Measurements from ENCODE around the gene RAD1.

RAD1 gene, protein sequence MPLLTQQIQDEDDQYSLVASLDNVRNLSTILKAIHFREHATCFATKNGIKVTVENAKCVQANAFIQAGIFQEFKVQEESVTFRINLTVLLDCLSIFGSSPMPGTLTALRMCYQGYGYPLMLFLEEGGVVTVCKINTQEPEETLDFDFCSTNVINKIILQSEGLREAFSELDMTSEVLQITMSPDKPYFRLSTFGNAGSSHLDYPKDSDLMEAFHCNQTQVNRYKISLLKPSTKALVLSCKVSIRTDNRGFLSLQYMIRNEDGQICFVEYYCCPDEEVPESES

DNA sequence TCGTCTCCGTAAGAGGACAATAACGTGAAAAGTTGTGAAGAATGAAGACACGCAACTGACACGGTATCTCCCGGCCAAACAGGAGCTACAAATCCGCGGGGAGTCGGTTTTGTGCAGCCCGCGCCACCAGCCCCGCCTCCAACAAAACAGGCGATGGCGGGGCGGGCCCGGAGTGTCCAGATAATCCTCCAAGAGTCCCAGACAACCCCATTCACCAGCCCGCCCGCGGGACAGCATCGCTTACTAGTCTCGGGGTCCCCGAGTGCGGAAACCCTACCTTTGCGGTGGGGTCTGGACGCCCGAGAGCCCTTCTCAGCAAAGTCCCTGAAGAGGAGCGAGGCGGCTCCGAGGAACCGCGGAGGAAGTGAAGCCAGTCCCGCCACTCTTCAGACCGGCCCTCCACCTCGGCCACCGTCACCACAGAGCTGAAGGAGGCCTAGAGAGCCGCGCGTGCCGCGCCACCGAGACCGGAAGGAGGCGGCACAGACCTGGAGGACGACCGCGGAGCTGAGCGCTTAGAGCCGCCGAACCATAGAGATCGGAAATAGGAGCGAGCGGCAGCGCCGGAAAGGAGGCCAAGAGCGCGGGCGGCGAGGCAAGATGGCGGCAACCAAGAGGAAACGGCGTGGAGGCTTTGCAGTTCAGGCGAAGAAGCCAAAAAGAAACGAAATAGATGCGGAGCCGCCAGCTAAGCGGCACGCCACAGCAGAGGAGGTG is at the start of gene RAD1, which contains the start of gene BRIX1:
TSS of gene RAD1 (minus strand) at position 366 of the 717 bp plus-strand sequence. CDS start 612 bp downstream, outside the sequence.
TSS of gene BRIX1 (plus strand) at position 573 of the 717 bp plus-strand sequence. CDS start at position 601, 28 bp downstream.
- in situ Hi-C loops (cut with MboI; ENCODE audit: low pct_unique_long_range_greater_than_20kb, low sequenced_read_pairs, unreplicated experiment) = no loop called here
- peak; percentile 87 for DNase-seq (ENCODE audit: low spot score)
- TF ChIP-seq, protein P1, sequence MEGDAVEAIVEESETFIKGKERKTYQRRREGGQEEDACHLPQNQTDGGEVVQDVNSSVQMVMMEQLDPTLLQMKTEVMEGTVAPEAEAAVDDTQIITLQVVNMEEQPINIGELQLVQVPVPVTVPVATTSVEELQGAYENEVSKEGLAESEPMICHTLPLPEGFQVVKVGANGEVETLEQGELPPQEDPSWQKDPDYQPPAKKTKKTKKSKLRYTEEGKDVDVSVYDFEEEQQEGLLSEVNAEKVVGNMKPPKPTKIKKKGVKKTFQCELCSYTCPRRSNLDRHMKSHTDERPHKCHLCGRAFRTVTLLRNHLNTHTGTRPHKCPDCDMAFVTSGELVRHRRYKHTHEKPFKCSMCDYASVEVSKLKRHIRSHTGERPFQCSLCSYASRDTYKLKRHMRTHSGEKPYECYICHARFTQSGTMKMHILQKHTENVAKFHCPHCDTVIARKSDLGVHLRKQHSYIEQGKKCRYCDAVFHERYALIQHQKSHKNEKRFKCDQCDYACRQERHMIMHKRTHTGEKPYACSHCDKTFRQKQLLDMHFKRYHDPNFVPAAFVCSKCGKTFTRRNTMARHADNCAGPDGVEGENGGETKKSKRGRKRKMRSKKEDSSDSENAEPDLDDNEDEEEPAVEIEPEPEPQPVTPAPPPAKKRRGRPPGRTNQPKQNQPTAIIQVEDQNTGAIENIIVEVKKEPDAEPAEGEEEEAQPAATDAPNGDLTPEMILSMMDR (IDR thresholded peaks at IDR 0.05; ENCODE audit: extremely low read depth, insufficient read depth, missing control alignments) = peak; percentile 35

DNA sequence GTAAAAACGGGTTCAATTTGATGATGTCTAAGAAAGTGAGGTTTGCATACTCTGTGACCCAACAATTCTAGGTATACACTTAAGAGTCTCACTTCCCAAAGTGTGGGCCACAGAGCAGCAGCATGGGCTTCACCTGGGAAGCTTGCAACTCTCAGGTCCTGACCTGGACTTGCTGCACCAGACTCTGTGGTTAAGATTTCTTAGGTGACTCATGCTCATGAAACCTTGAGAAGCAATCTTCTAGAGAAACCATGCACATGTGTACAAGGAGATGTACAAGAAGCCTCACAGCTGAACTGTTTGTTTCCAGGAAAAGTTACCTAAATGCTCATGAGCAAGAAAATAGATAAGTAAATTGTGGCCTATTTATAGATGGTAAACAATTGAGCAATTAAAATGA is 44.0 kb upstream of the RAD1 start:
- in situ Hi-C loops (cut with MboI; ENCODE audit: low pct_unique_long_range_greater_than_20kb, low sequenced_read_pairs, unreplicated experiment) = loop anchor here (10.0 kb wide), 1 partner anchor 45 kb away; no protein-coding TSS in a partner anchor
- TF ChIP-seq, protein P1 (IDR thresholded peaks at IDR 0.05; ENCODE audit: extremely low read depth, insufficient read depth, missing control alignments) = no peak
- peak; percentile 61 for DNase-seq (ENCODE audit: low spot score)

DNA sequence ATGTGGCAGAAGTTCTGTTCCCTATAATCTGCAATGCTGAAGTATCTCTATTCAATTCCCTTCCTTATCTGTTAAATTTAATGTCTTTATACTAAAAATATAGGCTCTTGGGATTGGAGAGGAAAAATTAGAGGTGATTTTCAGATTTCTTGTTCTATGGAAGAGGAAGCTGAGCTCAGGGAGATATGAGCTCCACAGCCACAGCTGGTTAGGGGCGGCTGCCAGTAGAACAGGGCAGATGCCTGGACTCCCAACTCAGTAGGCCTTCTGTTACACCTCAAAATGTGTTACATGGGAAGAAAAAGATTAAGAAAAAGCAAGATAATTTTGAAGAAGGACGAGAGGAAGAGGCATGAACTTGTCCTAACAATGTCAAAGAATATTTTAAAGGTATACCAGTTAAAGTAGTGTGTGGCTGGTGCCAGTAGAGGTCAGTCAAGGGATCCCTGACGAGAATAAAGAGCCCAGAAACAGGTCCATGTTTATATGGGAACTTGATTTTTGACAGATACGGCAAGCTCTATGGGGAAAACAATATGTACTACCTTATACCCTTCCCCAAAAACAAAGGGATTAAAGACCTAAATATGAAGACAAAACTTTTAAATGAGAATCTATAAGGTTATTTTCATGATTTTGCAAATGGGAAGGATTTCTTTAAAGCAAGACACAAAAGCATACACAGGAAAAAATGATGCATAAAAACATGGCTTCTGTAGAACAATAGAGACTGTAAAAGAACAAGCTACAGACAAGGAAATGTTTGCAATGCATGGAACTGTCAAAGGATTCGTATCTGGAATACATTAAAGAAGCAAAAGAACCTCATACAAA is 42.8 kb upstream of the RAD1 start:
- peak; percentile 54 for DNase-seq (ENCODE audit: low spot score)
- TF ChIP-seq, protein P1 (IDR thresholded peaks at IDR 0.05; ENCODE audit: extremely low read depth, insufficient read depth, missing control alignments) = peak; percentile 61
- in situ Hi-C loops (cut with MboI; ENCODE audit: low pct_unique_long_range_greater_than_20kb, low sequenced_read_pairs, unreplicated experiment) = loop anchor here (10.0 kb wide), 1 partner anchor 47 kb away; no protein-coding TSS in a partner anchor

DNA sequence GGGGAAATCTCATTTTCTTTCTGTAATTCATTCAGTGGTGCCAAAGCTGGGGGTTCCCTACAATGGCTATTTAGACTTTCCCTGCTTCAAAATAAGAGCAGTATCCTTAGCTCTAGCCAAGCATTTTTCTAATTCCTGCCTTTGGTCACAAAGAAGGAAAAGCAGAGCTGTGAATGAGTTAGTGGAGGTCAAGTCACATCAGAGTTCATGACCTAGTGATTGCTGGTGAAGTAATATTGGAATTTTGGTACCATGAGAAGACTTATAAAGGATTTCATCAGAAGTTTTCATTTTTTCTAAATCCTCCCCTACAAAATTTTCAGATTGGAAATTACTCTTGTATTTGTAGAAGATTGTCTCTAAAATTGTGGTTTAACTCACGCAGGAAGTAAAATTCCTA is 42.0 kb upstream of the RAD1 start:
- TF ChIP-seq, protein P1 (IDR thresholded peaks at IDR 0.05; ENCODE audit: extremely low read depth, insufficient read depth, missing control alignments) = no peak

DNA sequence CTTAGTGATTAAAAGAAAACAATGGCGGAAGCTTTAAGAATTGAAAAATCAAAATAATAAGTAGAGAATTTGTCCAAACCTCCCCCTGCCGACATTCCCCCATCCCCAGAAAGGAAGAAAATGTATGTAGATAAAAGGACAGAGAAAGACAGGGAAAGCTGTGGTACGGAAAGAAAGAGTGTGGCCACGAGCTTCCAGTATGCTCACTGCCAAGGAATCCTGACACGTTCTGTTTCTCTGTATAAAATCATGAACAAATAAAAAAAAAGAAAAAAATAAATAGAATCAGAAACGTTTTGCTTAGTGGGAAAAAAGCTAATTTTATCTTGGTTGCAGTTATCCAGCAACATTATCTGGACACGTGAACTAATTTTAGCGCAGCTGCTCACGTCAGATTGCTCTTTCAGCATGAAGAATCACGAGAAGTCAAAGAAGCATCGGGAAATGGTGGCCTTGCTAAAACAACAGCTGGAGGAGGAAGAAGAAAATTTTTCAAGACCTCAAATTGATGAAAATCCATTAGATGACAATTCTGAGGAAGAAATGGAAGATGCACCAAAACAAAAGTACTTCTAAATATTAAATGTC is 29.2 kb upstream of the RAD1 start:
- no peak for DNase-seq (ENCODE audit: low spot score)
- TF ChIP-seq, protein P1 (IDR thresholded peaks at IDR 0.05; ENCODE audit: extremely low read depth, insufficient read depth, missing control alignments) = no peak
- in situ Hi-C loops (cut with MboI; ENCODE audit: low pct_unique_long_range_greater_than_20kb, low sequenced_read_pairs, unreplicated experiment) = no loop called here

More for the DNA sequence above, 42.0 kb upstream of the RAD1 start:
- DNase-seq (ENCODE audit: low spot score) = no peak
- in situ Hi-C loops (cut with MboI; ENCODE audit: low pct_unique_long_range_greater_than_20kb, low sequenced_read_pairs, unreplicated experiment) = loop anchor here (10.0 kb wide), 1 partner anchor 47 kb away; no protein-coding TSS in a partner anchor

DNA sequence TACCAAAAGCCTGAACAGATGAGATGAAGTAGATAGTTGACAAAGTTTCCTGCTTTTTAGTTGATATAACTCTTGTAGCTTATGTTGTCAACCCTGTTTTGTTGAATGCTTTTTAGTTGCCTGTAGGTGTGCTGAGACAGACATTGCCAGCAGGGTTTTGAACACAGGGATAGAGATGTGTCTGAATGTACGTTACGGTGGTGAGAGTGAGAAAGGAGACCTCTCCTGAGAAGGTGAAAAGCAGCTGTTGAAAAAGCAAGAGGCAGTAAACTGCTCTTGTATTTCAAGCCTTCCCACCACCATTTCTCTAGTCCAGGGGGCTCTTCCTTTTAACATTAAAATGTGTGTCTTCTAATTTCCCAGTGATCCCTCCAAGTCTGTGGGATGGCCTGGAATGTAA is 28.7 kb upstream of the RAD1 start:
- TF ChIP-seq, protein P1 (IDR thresholded peaks at IDR 0.05; ENCODE audit: extremely low read depth, insufficient read depth, missing control alignments) = no peak
- in situ Hi-C loops (cut with MboI; ENCODE audit: low pct_unique_long_range_greater_than_20kb, low sequenced_read_pairs, unreplicated experiment) = no loop called here
- no peak for DNase-seq (ENCODE audit: low spot score)

Measured in GM13977 (cell line).